Activated gamma-delta T cell treated with Interleukin-2 at 50 U/mL for 16 hours (primary cell): ENCODE data around the gene CCSER1.
"Not testable (repeated sequence)": the region's sequence is repeated elsewhere in the genome, so short reads cannot be mapped to it uniquely, and the experiment has no call there.

Experiments used
- DNase-seq: peaks from one replicate; pipeline ENCODE4 v3.0.0-alpha.2; 2020

CCSER1 gene

GRCh38 chr4:90306810-90307209 lies 179.6 kb downstream of the CCSER1 start:
- no peak for DNase-seq

- not testable (repeated sequence) for DNase-seq
Observed at GRCh38 chr4:90317140-90317539, 189.9 kb downstream of the CCSER1 start.

GRCh38 chr4:90317785-90318184 lies 190.6 kb downstream of the CCSER1 start:
- no peak for DNase-seq

- no peak for DNase-seq
Observed at GRCh38 chr4:90318193-90318592, 191.0 kb downstream of the CCSER1 start.

GRCh38 chr4:90328558-90328957 lies 201.4 kb downstream of the CCSER1 start:
- DNase-seq, result no peak

- no peak for DNase-seq
Observed at GRCh38 chr4:90330546-90330945, 203.4 kb downstream of the CCSER1 start.

GRCh38 chr4:90345549-90346215 lies 218.5 kb downstream of the CCSER1 start:
- DNase-seq, result no peak

GRCh38 chr4:90349636-90350035 lies 222.4 kb downstream of the CCSER1 start:
- no peak for DNase-seq

- no peak for DNase-seq
Observed at GRCh38 chr4:90357117-90357710, 230.0 kb downstream of the CCSER1 start.

- DNase-seq, result no peak
Observed at GRCh38 chr4:90375081-90375480, 247.9 kb downstream of the CCSER1 start.

- no peak for DNase-seq
Observed at GRCh38 chr4:90393215-90393614, 266.0 kb downstream of the CCSER1 start.

GRCh38 chr4:90403781-90404180 lies 276.6 kb downstream of the CCSER1 start:
- DNase-seq, result no peak

- not testable (repeated sequence) for DNase-seq
Observed at GRCh38 chr4:90407897-90408296, 280.7 kb downstream of the CCSER1 start.

GRCh38 chr4:90412786-90413185 lies 285.6 kb downstream of the CCSER1 start:
- not testable (repeated sequence) for DNase-seq

GRCh38 chr4:90415116-90415515 lies 287.9 kb downstream of the CCSER1 start:
- DNase-seq, result no peak

- DNase-seq, result no peak
Observed at GRCh38 chr4:90419124-90419711, 292.0 kb downstream of the CCSER1 start.

- no peak for DNase-seq
Observed at GRCh38 chr4:90421161-90421560, 294.0 kb downstream of the CCSER1 start.

- DNase-seq, result no peak
Observed at GRCh38 chr4:90425893-90426292, 298.7 kb downstream of the CCSER1 start.

GRCh38 chr4:90438522-90438921 lies 311.3 kb downstream of the CCSER1 start:
- DNase-seq, result no peak

GRCh38 chr4:90441770-90442169 lies 314.6 kb downstream of the CCSER1 start:
- DNase-seq, result no peak

- DNase-seq, result no peak
Observed at GRCh38 chr4:90442619-90443018, 315.4 kb downstream of the CCSER1 start.

GRCh38 chr4:90443231-90443630 lies 316.0 kb downstream of the CCSER1 start:
- DNase-seq, result no peak

GRCh38 chr4:90444904-90445303 lies 317.7 kb downstream of the CCSER1 start:
- no peak for DNase-seq

- DNase-seq, result no peak
Observed at GRCh38 chr4:90445380-90445779, 318.2 kb downstream of the CCSER1 start.

GRCh38 chr4:90449626-90450025 lies 322.4 kb downstream of the CCSER1 start:
- no peak for DNase-seq
